Thoracic aorta (tissue), 2 donors: ENCODE measurements around the gene GANAB. TPM values are rescaled to one million over a fixed set of nuclear protein-coding genes. Genes with fewer than 3 reads are reported as not detected.

Source experiments
- ATAC-seq: fragments of 150-250 bp; one replicate; pipeline ENCODE4 v1.8.0; 2017; ENCODE audit warnings: low read depth; ENCODE audit not compliant: insufficient number of reproducible peaks, low FRiP score
- DNase-seq: peaks from one replicate; pipeline ENCODE4 v3.0.0-alpha.2; 2020; ENCODE audit warnings: low spot score
- H3K27ac ChIP-seq, 2 donors: fragments of 200-600 bp; sonication (generic); 1 replicate in 1 of 2; 2 replicates in 1 of 2; pipeline ENCODE4 v1.5.1; 2016; ENCODE audit warnings: mild to moderate bottlenecking in 2 of 2, moderate library complexity in 2 of 2
- H3K27me3 ChIP-seq: fragments of 200-600 bp; sonication (generic); replicated peaks from 2 replicates; pipeline ENCODE4 v1.6.0; 2016; ENCODE audit warnings: mild to moderate bottlenecking; ENCODE audit not compliant: insufficient read depth
- H3K36me3 ChIP-seq: fragments of 200-600 bp; sonication (generic); one replicate; pipeline ENCODE4 v1.5.1; 2016
- H3K4me1 ChIP-seq, 2 donors: fragments of 200-600 bp; sonication (generic); 1 replicate in 1 of 2; 2 replicates in 1 of 2; pipeline versions ENCODE4 v1.5.1 to v1.6.0; 2016; ENCODE audit warnings: low read depth in 2 of 2, mild to moderate bottlenecking in 1 of 2; ENCODE audit not compliant: control insufficient read depth in 1 of 2
- H3K4me3 ChIP-seq: fragments of 200-600 bp; sonication (generic); 2 replicates; pipeline ENCODE4 v1.5.1; 2016; ENCODE audit warnings: mild to moderate bottlenecking
- H3K9me3 ChIP-seq: fragments of 200-600 bp; sonication (generic); 2 replicates; pipeline ENCODE4 v1.5.1; 2016
- CTCF ChIP-seq: fragments of 200-600 bp; sonication (generic); IDR thresholded peaks from one replicate; pipeline ENCODE4 v1.5.1; 2019; ENCODE audit warnings: antibody characterized with exemption
- total RNA-seq, 2 donors: library from RNA; depleted of rRNA; stranded (reverse); fragments of >200 nt; gene quantifications; one replicate each; pipeline versions ENCODE4 v1.1.0 to v1.2.3, GENCODE V29; 2016

The GANAB gene
- total RNA-seq, 2 donors from 2014 or later: 120 to 159 TPM

GRCh38 chr11:62671236-62671607 is 24.8 kb upstream of the GANAB start:
- peak overlapping the region; percentile 72 to 81 for H3K27ac ChIP-seq
- no peaks in the 10 kb centered on the region for H3K9me3 ChIP-seq
- ATAC-seq: no peak
- no peak for DNase-seq
- peak overlapping the region; percentile 87 for H3K4me3 ChIP-seq
- peaks cover 16% of the 10 kb centered on the region for H3K36me3 ChIP-seq
- peaks cover 32 to 45% of the 10 kb centered on the region in 2 donors for H3K4me1 ChIP-seq
- TF ChIP-seq CTCF: no peak
- no peaks in the 10 kb centered on the region for H3K27me3 ChIP-seq

DNA sequence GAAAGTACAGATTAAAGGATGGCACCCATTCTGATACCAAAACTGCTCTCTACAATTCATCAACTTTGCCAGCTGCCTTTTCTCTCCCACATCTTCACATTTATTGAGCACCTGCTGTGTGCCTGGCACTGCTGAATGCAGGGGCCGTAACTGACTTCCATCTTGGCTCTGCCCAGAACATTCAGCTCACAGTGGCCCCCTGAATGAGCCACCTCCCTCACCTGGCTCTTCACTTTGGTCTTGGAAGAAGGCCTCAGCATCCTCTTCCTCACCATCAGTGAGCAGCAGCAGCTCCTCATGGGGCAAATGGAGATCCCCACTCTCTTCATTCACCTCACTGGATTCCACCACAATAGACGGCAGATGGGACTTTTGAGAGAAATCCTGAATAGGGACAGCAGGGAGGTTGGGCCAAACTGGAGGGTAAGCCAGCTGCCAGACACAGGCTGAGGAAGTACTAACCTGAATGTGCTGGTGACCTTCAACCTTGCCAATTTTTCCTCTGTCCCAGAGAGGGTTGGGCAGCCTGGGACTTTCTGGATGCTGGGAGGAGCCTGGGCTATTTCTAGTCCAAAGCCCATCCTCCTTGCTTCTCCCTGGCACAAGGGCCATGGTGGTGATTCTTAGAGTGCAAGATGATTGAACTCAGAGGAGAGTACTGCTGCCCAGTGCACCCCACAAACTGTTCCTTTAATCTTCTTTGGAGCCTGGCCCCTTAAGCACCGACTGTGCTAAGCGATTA is 23.2 kb upstream of the GANAB start:
- H3K4me3 ChIP-seq: no peak overlapping the region
- TF ChIP-seq CTCF: no peak
- ATAC-seq (no peak), DNase-seq (no peak)
- H3K27me3 ChIP-seq: no peaks in the 10 kb centered on the region
- H3K36me3 ChIP-seq: peaks cover 6% of the 10 kb centered on the region
- no peaks in the 10 kb centered on the region for H3K9me3 ChIP-seq
- H3K4me1 ChIP-seq: peaks cover 34 to 48% of the 10 kb centered on the region in 2 donors
- no peak overlapping the region for H3K27ac ChIP-seq

- DNase-seq: no peak
- Histone ChIP-seq H3K9me3 (no peaks in the 10 kb centered on the region), H3K36me3 (peaks cover 6% of the 10 kb centered on the region), H3K27me3 (no peaks in the 10 kb centered on the region), H3K4me3 (no peak overlapping the region), H3K4me1 (peaks cover 31 to 45% of the 10 kb centered on the region in 2 donors), H3K27ac (no peak overlapping the region)
- ATAC-seq: no peak
- no peak for TF ChIP-seq CTCF
These were observed 21.0 kb upstream of the GANAB start for GRCh38 chr11:62667460-62667859.

- no peak for DNase-seq
- H3K4me3 ChIP-seq: peak overlapping the region; percentile 72
- H3K27ac ChIP-seq: peak overlapping the region; percentile 86 to 90
- H3K9me3 ChIP-seq: no peaks in the 10 kb centered on the region
- peaks cover 9% of the 10 kb centered on the region for H3K36me3 ChIP-seq
- no peaks in the 10 kb centered on the region for H3K27me3 ChIP-seq
- ATAC-seq: no peak
- TF ChIP-seq CTCF: no peak
- H3K4me1 ChIP-seq: peaks cover 30 to 45% of the 10 kb centered on the region in 2 donors
These were observed 20.0 kb upstream of the GANAB start for GRCh38 chr11:62666259-62666926.

GRCh38 chr11:62665599-62666258 is 19.3 kb upstream of the GANAB start:
- peaks cover 27 to 41% of the 10 kb centered on the region in 2 donors for H3K4me1 ChIP-seq
- ATAC-seq: peak; percentile 28

More at GRCh38 chr11:62665599-62666258, 19.3 kb upstream of the GANAB start:
- H3K27me3 ChIP-seq: no peaks in the 10 kb centered on the region
- DNase-seq: no peak
- H3K36me3 ChIP-seq: peaks cover 9% of the 10 kb centered on the region
- TF ChIP-seq CTCF: no peak
- no peaks in the 10 kb centered on the region for H3K9me3 ChIP-seq
- peak overlapping the region; percentile 86 to 90 for H3K27ac ChIP-seq
- peak overlapping the region; percentile 72 for H3K4me3 ChIP-seq
